OCI-LY1 (cell line): ENCODE results near the gene GRK5.

Source experiments
- H2AFZ ChIP-seq: fragments of 200-600 bp; sonication (generic), shearing (Covaris generic); 2 replicates; pipeline ENCODE4 v1.6.0; 2014; ENCODE audit warnings: antibody characterized with exemption, mild to moderate bottlenecking, low read length
- H3F3A ChIP-seq: fragments of 200-600 bp; sonication (generic), shearing (Covaris generic); 2 replicates; pipeline ENCODE4 v1.6.0; 2014; ENCODE audit warnings: mild to moderate bottlenecking, antibody characterized with exemption, low read length, moderate library complexity; ENCODE audit not compliant: insufficient read depth
- H3K27ac ChIP-seq: fragments of 200-600 bp; sonication (generic); 2 replicates; pipeline ENCODE4 v1.5.1; 2014; ENCODE audit warnings: low read length, mixed run types, mild to moderate bottlenecking, low read depth; ENCODE audit not compliant: poor library complexity, severe bottlenecking
- H3K27me3 ChIP-seq: fragments of 200-600 bp; sonication (generic); 2 replicates; pipeline ENCODE4 v1.6.0; 2014; ENCODE audit warnings: antibody characterized with exemption, mild to moderate bottlenecking, low read length, moderate library complexity; ENCODE audit not compliant: insufficient read depth
- H3K36me3 ChIP-seq: fragments of 200-600 bp; sonication (generic); 2 replicates; pipeline ENCODE4 v1.6.1; 2014; ENCODE audit warnings: mild to moderate bottlenecking, antibody characterized with exemption, low read length, moderate library complexity, mixed read lengths; ENCODE audit not compliant: insufficient read depth
- H3K4me1 ChIP-seq: fragments of 200-600 bp; sonication (generic); 2 replicates; pipeline ENCODE4 v1.5.1; 2014; ENCODE audit warnings: mild to moderate bottlenecking, low read length, moderate library complexity; ENCODE audit not compliant: insufficient read depth, severe bottlenecking
- H3K4me2 ChIP-seq: fragments of 200-600 bp; sonication (generic), shearing (Covaris generic); 2 replicates; pipeline ENCODE4 v1.6.1; 2014; ENCODE audit warnings: low read length
- H3K4me3 ChIP-seq: fragments of 200-600 bp; sonication (generic); 2 replicates; pipeline ENCODE4 v1.5.1; 2014; ENCODE audit warnings: low read length, low read depth, mild to moderate bottlenecking, mixed read lengths; ENCODE audit not compliant: poor library complexity, severe bottlenecking
- H3K79me2 ChIP-seq: fragments of 200-600 bp; shearing (Covaris generic); 2 replicates; pipeline ENCODE4 v1.6.1; 2016; ENCODE audit warnings: mixed run types, low read length, mixed read lengths; ENCODE audit not compliant: insufficient read depth
- H3K9ac ChIP-seq: fragments of 200-600 bp; sonication (generic), shearing (Covaris generic); 2 replicates; pipeline ENCODE4 v1.6.1; 2014; ENCODE audit warnings: mild to moderate bottlenecking, low read length, mixed read lengths
- H3K9me2 ChIP-seq: fragments of 200-600 bp; sonication (generic), shearing (Covaris generic); 2 replicates; pipeline ENCODE4 v1.6.1; 2014; ENCODE audit warnings: low read depth, mild to moderate bottlenecking, low read length, mixed read lengths
- H3K9me3 ChIP-seq: fragments of 200-600 bp; shearing (Covaris generic); 2 replicates; pipeline ENCODE4 v1.6.1; 2014; ENCODE audit warnings: low read length, mixed read lengths
- H4K20me1 ChIP-seq: fragments of 200-600 bp; sonication (generic), shearing (Covaris generic); 2 replicates; pipeline ENCODE4 v1.6.0; 2016; ENCODE audit warnings: mild to moderate bottlenecking, low read length; ENCODE audit not compliant: insufficient read depth
- CTCF ChIP-seq: fragments of 200-600 bp; sonication (generic), shearing (Covaris generic); IDR thresholded peaks from 2 replicates; pipeline ENCODE4 v1.5.1; 2017; ENCODE audit warnings: mild to moderate bottlenecking, antibody characterized with exemption, low read length, moderate library complexity, mixed read lengths
- EZH2 ChIP-seq: fragments of 200-600 bp; sonication (generic), shearing (Covaris generic); IDR thresholded peaks from 2 replicates; pipeline ENCODE4 v1.8.0; 2017; ENCODE audit warnings: borderline replicate concordance, mixed run types, mild to moderate bottlenecking, antibody characterized with exemption, low read length, moderate library complexity, mixed read lengths

The GRK5 gene

GRCh38 chr10:119247550-119247894, 40.2 kb downstream of the GRK5 start:
- Histone ChIP-seq H3K4me2 (no peak overlapping the region), H2AFZ (no peak overlapping the region), H3K4me1 (no peaks in the 10 kb centered on the region), H3K36me3 (no peaks in the 10 kb centered on the region), H3K27me3 (no peaks in the 10 kb centered on the region), H3K79me2 (no peaks in the 10 kb centered on the region), H4K20me1 (no peaks in the 10 kb centered on the region), H3K27ac (no peak overlapping the region), H3K9ac (no peak overlapping the region), H3K9me3 (no peaks in the 10 kb centered on the region), H3K4me3 (no peak overlapping the region), H3K9me2 (no peaks in the 10 kb centered on the region), H3F3A (no peaks in the 10 kb centered on the region)
- TF ChIP-seq EZH2: no peak
- TF ChIP-seq CTCF: no peak

- H3K79me2 ChIP-seq: no peaks in the 10 kb centered on the region
- H3K4me3 ChIP-seq: no peak overlapping the region
- no peaks in the 10 kb centered on the region for H3K9me3 ChIP-seq
- H3K9ac ChIP-seq: no peak overlapping the region
- no peaks in the 10 kb centered on the region for H3K9me2 ChIP-seq
- no peak for TF ChIP-seq EZH2
- no peak for TF ChIP-seq CTCF
- H3F3A ChIP-seq: no peaks in the 10 kb centered on the region
- H3K4me2 ChIP-seq: no peak overlapping the region
- no peaks in the 10 kb centered on the region for H4K20me1 ChIP-seq
- H3K27me3 ChIP-seq: no peaks in the 10 kb centered on the region
- H3K4me1 ChIP-seq: no peaks in the 10 kb centered on the region
- no peak overlapping the region for H2AFZ ChIP-seq
- H3K27ac ChIP-seq: no peak overlapping the region
- no peaks in the 10 kb centered on the region for H3K36me3 ChIP-seq
Observed at GRCh38 chr10:119248184-119248583, 40.8 kb downstream of the GRK5 start.

- Histone ChIP-seq H3K27ac (no peak overlapping the region), H3K27me3 (no peaks in the 10 kb centered on the region), H2AFZ (no peak overlapping the region), H3K9me3 (no peaks in the 10 kb centered on the region), H4K20me1 (no peaks in the 10 kb centered on the region), H3K9ac (no peak overlapping the region), H3K9me2 (no peaks in the 10 kb centered on the region), H3F3A (no peaks in the 10 kb centered on the region), H3K4me1 (no peaks in the 10 kb centered on the region), H3K4me2 (no peak overlapping the region), H3K4me3 (no peak overlapping the region), H3K79me2 (no peaks in the 10 kb centered on the region), H3K36me3 (no peaks in the 10 kb centered on the region)
- TF ChIP-seq CTCF: no peak
- TF ChIP-seq EZH2: no peak
Observed at GRCh38 chr10:119248681-119249080, 41.3 kb downstream of the GRK5 start.
